ENCODE data around the gene PHF21B. TPM values are rescaled to one million over a fixed set of nuclear protein-coding genes. Genes with fewer than 3 reads are reported as not detected.
"Not testable (repeated sequence)": the region's sequence is repeated elsewhere in the genome, so short reads cannot be mapped to it uniquely, and the experiment has no call there.

Gene PHF21B
- polyA plus RNA-seq, 4 donors: 3.5 to 6.0 (median 4.9) TPM

- DNase-seq (ENCODE audit: low read depth in 4 of 4, low spot score in 3 of 4): not testable (repeated sequence)
These were observed 105.2 kb downstream of the PHF21B start for GRCh38 chr22:44904492-44905152.

- DNase-seq (ENCODE audit: low read depth in 4 of 4, low spot score in 3 of 4): not testable (repeated sequence)
These were observed 106.6 kb downstream of the PHF21B start for GRCh38 chr22:44903164-44903563.

- DNase-seq (ENCODE audit: low read depth in 4 of 4, low spot score in 3 of 4): no peak
These were observed 108.5 kb downstream of the PHF21B start for GRCh38 chr22:44901301-44901700.

- DNase-seq (ENCODE audit: low read depth in 4 of 4, low spot score in 3 of 4): no peak
These were observed 111.6 kb downstream of the PHF21B start for GRCh38 chr22:44898236-44898635.

GRCh38 chr22:44895296-44896055, 114.3 kb downstream of the PHF21B start:
- DNase-seq (ENCODE audit: low read depth in 4 of 4, low spot score in 3 of 4): no peak

GRCh38 chr22:44894782-44895181, 115.0 kb downstream of the PHF21B start:
- no peak for DNase-seq (ENCODE audit: low read depth in 4 of 4, low spot score in 3 of 4)

- no peak for DNase-seq (ENCODE audit: low read depth in 4 of 4, low spot score in 3 of 4)
These were observed 115.5 kb downstream of the PHF21B start for GRCh38 chr22:44894321-44894720.

- DNase-seq (ENCODE audit: low read depth in 4 of 4, low spot score in 3 of 4): no peak
These were observed 116.1 kb downstream of the PHF21B start for GRCh38 chr22:44893731-44894080.

GRCh38 chr22:44892803-44893730, 116.7 kb downstream of the PHF21B start:
- DNase-seq (ENCODE audit: low read depth in 4 of 4, low spot score in 3 of 4): no peak

- DNase-seq (ENCODE audit: low read depth in 4 of 4, low spot score in 3 of 4): no peak
These were observed 117.6 kb downstream of the PHF21B start for GRCh38 chr22:44892243-44892642.

GRCh38 chr22:44891791-44892190, 118.0 kb downstream of the PHF21B start:
- no peak for DNase-seq (ENCODE audit: low read depth in 4 of 4, low spot score in 3 of 4)

- DNase-seq (ENCODE audit: low read depth in 4 of 4, low spot score in 3 of 4): no peak
These were observed 118.5 kb downstream of the PHF21B start for GRCh38 chr22:44891293-44891747.

- no peak for DNase-seq (ENCODE audit: low read depth in 4 of 4, low spot score in 3 of 4)
These were observed 119.2 kb downstream of the PHF21B start for GRCh38 chr22:44890416-44891292.

GRCh38 chr22:44889255-44889878, 120.4 kb downstream of the PHF21B start:
- no peak for DNase-seq (ENCODE audit: low read depth in 4 of 4, low spot score in 3 of 4)

- no peak for DNase-seq (ENCODE audit: low read depth in 4 of 4, low spot score in 3 of 4)
These were observed 121.1 kb downstream of the PHF21B start for GRCh38 chr22:44888491-44889254.

- DNase-seq (ENCODE audit: low read depth in 4 of 4, low spot score in 3 of 4): no peak
These were observed 121.9 kb downstream of the PHF21B start for GRCh38 chr22:44887941-44888366.

- no peak for DNase-seq (ENCODE audit: low read depth in 4 of 4, low spot score in 3 of 4)
These were observed 123.9 kb downstream of the PHF21B start for GRCh38 chr22:44885806-44886360.

- DNase-seq (ENCODE audit: low read depth in 4 of 4, low spot score in 3 of 4): no peak
These were observed 124.6 kb downstream of the PHF21B start for GRCh38 chr22:44884968-44885805.

Data from right renal pelvis (tissue), 4 donors.